Lung microvascular endothelial cell (primary cell): ENCODE measurements around the gene DKC1. TPM values are rescaled to one million over a fixed set of nuclear protein-coding genes. Genes with fewer than 3 reads are reported as not detected.
"Not testable (repeated sequence)": the region's sequence is repeated elsewhere in the genome, so short reads cannot be mapped to it uniquely, and the experiment has no call there.

Source experiments
- DNase-seq, 2 donors: peaks; one replicate each; pipeline versions ENCODE4 v3.0.0 to v3.0.0-alpha.2; 2010; ENCODE audit warnings: low read depth in 2 of 2
- total RNA-seq: library from RNA; depleted of rRNA; stranded (reverse); fragments of >200 nt; gene quantifications from 2 replicates; pipeline ENCODE4 v1.2.1, GENCODE V29; 2014

The DKC1 gene
- total RNA-seq, 1 donor from 2014 or later: 34.5 TPM

DNA sequence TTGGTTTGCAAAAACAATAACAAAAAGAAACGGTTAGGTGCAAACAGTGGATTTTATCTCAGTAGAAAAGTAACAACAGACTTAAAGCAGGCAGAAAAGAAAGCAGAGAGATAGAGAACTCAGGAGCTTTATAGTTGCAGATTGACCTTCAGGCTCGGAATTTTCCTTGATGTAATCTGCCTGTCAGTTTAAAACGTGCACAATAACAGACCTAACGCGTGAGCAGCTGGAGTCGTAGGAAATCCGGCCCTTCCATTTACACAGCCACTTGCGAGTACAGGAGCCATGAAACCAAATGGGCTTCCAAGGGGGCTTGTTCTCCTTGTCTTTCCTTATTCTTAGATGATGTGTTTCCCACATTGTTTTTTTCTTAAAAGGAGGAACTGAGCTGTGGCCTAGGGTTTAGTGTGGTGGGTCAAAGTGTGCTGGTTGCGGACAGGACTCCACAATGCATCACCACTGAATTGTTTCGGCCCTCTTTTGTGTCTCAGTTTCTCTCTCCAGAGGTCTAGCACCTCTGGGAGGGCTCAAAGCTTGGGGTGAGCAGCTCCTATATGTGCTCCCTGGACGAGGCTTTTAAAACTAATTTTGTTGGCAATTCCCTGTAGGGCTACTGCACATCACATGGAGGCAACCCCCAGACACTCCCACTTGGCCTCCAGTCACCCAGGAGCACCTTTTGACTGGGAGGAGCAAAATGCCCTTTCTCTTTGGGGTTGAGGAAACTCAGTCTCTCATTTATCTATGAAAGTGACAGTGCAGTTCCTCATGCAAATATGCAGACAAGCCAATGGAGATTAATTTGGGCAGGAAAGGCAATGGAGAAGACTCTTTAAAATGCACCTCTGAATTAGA lies 56.5 kb downstream of the DKC1 start:
- DNase-seq: peak in 1 of 2 donors; percentile 76

DNA sequence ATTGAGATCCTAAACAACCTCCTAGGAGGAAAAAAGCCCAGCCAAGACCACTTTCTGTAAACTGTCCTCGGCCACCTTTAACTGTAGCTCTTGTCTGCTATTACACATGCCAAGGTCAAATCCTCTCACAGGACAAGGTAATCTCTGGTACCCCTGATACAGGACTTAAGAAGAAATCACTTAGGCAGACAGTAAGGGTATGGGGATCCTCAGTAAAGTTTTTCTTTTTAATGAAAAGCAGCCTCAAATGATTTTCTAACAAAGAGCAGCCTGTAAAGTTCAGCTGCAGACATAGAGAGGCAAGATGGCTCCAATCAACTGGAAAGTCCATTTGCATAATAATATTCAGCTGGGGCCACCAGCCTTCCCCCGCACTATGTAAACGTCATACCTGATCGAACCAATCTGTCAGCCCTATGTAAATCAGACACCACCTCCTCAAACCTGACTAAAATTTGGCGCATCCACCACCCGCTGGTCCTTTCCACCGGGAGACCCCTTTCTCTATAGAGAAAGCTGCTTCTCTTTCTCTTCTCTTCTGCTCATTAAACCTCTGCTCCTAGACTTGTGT lies 57.2 kb downstream of the DKC1 start:
- no peak for DNase-seq

DNA sequence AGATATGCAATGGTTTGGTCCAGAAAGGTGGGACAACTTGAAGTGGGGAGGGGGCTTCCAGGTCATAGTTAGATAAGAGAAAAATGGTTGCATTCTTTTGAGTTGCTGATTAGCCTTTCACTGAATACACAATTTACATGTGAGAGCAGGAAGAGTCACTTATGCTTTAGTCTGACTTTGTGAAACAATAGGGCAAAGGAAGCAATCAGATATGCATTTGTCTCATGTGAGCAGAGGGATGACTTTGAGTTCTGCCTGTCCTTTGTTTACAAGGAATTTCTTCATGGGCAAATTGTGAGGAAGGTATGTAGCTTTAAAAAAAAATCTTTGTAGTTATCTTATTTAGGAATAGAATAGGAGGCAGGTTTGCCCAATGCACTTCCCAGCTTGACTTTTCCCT lies 58.9 kb downstream of the DKC1 start:
- no peak for DNase-seq

DNA sequence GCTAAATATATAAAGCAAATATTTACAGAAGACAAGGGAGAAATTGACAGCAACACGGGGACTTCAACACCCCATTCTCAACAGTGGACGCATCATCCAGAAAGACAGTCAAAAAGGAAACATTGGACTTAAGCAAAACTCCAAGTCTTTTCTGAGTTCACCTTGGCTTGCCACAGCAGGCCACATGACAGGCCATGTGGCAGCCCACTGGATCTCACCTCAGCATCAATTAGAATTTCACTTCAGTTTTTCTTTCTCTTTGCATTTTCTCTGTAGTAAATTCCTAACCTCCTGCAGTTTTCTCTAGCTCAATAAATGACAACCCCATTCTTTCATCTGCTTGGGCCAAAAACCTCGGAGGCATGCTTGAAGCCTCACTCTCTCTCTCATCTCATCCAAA lies 59.4 kb downstream of the DKC1 start:
- no peak for DNase-seq

DNA sequence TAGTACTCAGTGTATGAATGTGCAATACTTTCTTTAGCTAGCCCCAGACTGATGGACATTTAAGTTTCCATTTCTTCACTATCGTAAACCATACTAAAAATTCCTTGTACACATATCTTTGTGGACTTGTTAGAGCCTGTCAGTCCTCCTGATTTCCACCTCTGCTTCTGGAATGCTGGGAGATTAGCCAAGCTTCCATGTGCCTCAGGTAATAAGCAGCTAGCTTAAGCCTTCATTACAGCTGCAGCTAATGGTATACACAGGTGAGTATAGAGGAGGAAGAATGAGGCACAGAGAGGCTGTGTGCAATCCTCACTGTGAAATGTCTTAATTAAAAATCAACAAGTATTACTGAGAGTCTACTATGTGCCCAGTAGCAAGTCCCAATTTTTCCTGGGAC lies 62.0 kb downstream of the DKC1 start:
- no peak for DNase-seq

DNA sequence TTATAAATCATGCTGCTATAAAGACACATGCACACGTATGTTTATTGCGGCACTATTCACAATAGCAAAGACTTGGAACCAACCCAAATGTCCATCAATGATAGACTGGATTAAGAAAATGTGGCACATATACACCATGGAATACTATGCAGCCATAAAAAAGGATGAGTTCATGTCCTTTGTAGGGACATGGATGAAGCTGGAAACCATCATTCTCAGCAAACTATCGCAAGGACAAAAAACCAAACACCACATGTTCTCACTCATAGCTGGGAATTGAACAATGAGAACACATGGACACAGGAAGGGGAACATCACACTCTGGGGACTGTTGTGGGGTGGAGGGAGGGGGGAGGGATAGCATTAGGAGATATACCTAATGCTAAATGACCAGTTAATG lies 62.9 kb downstream of the DKC1 start:
- DNase-seq: not testable (repeated sequence)

Other genes with a start within 250 kb of the DKC1 start
- gene FAM3A, start 246.6 kb upstream of the DKC1 start, total RNA-seq: 13.3 and 20.8 TPM in 2 replicates
- gene G6PD, start 216.0 kb upstream of the DKC1 start, total RNA-seq: 16.9 and 35.1 TPM in 2 replicates
- gene IKBKG, start 215.2 kb upstream of the DKC1 start, total RNA-seq: 9.2 and 11.7 TPM in 2 replicates
- gene CTAG1A, start 177.7 kb upstream of the DKC1 start, total RNA-seq: not detected in 2 replicates
- gene CTAG1B, start 143.6 kb upstream of the DKC1 start, total RNA-seq: not detected in 2 replicates
- gene CTAG2, start 109.3 kb upstream of the DKC1 start, total RNA-seq: not detected in 2 replicates
- gene GAB3, start 11.8 kb upstream of the DKC1 start, total RNA-seq: 6.5 and 7.9 TPM in 2 replicates
- 21.4 and 24.8 TPM in 2 replicates for gene MPP1, start 42.6 kb downstream of the DKC1 start, total RNA-seq
- not detected in 2 replicates for gene SMIM9, start 71.8 kb downstream of the DKC1 start, total RNA-seq
- gene F8A1, start 123.5 kb downstream of the DKC1 start, total RNA-seq: 2.4 and 3.4 TPM in 2 replicates